HCT116 (cell line): ENCODE data around the gene STX12. TPM values are rescaled to one million over a fixed set of nuclear protein-coding genes. Genes with fewer than 3 reads are reported as not detected.

Experiments used
- ATAC-seq: fragments of 200-7000 bp; cut with Tn5 transposase; 2 replicates; pipeline ENCODE4 v1.9.1; 2020; ENCODE audit warnings: mild to moderate bottlenecking, moderate library complexity
- BruUV-seq: library from RNA; stranded (reverse); fragments of 400-500 nt; replicated peaks from 2 replicates; lab custom pipeline; 2021; lab: Mats Ljungman, UMichigan
- CTCF ChIA-PET: fragments of 300-600 bp; sonication (Branson Sonifier 250); formaldehyde crosslinking; loops from one replicate; lab custom pipeline; 2021; ENCODE audit warnings: antibody characterized with exemption; lab: Charles Lee
- POLR2A ChIA-PET: fragments of 300-600, 350-600 bp; sonication (Branson Sonifier 250); formaldehyde crosslinking; loops from one replicate; lab custom pipeline; 2021; ENCODE audit warnings: antibody characterized with exemption; lab: Charles Lee
- RAD21 ChIA-PET, 2 experiments: fragments of 300-600 bp; sonication (Branson Sonifier 250); formaldehyde crosslinking; loops; one replicate each; lab custom pipeline; 2023; ENCODE audit warnings: low total read pairs in 2 of 2; ENCODE audit not compliant: uncharacterized antibody in 2 of 2, unreplicated experiment in 2 of 2, low non-redundant PET in 1 of 2; lab: Charles Lee
- DNase-seq: peaks from one replicate; pipeline ENCODE4 v3.0.0-alpha.2; 2010; ENCODE audit warnings: low read depth, low spot score
- H2AFZ ChIP-seq: fragments of 200-600 bp; shearing (Covaris generic), sonication (generic); 2 replicates; pipeline ENCODE4 v1.6.1; 2017; ENCODE audit warnings: low read depth, mixed run types, mixed read lengths, antibody characterized with exemption, low read length; ENCODE audit not compliant: poor library complexity, severe bottlenecking
- H3K27ac ChIP-seq: 2 replicates; pipeline ENCODE4 v1.5.1; 2012; ENCODE audit warnings: low read depth, low read length
- H3K27me3 ChIP-seq: fragments of 200-600 bp; sonication (generic); 2 replicates; pipeline ENCODE4 v1.6.1; 2016; ENCODE audit warnings: mixed run types, low read length, mixed read lengths; ENCODE audit not compliant: insufficient read depth
- H3K36me3 ChIP-seq, 2 experiments: fragments of 200-500 bp in 1 of 2; fragments of 200-600 bp in 1 of 2; sonication (Bioruptor generic) in 1 of 2; sonication (generic) in 1 of 2; 2 replicates each; pipeline versions ENCODE4 v1.5.1 to v1.6.1; 2014 to 2016; ENCODE audit warnings: low read length in 2 of 2, inconsistent platforms in 1 of 2, mixed read lengths in 1 of 2, mixed run types in 1 of 2; ENCODE audit not compliant: insufficient read depth in 2 of 2, control insufficient read depth in 1 of 2
- H3K4me1 ChIP-seq, 2 experiments: fragments of 200-600 bp in 1 of 2; sonication (generic) in 1 of 2; 2 replicates each; pipeline versions ENCODE4 v1.5.1 to v1.6.1; 2012 to 2017; ENCODE audit warnings: low read length in 2 of 2, inconsistent platforms in 1 of 2, mild to moderate bottlenecking in 1 of 2, mixed read lengths in 1 of 2, mixed run types in 1 of 2, moderate library complexity in 1 of 2; ENCODE audit not compliant: insufficient read depth in 2 of 2, control insufficient read depth in 1 of 2
- H3K4me2 ChIP-seq: fragments of 200-600 bp; sonication (generic); 2 replicates; pipeline ENCODE4 v1.6.1; 2017; ENCODE audit warnings: mixed run types, low read length, mixed read lengths
- H3K4me3 ChIP-seq, 2 experiments: fragments of 200-600 bp in 1 of 2; sonication (generic) in 1 of 2; replicated peaks in 1 of 2; 2 replicates each; pipeline ENCODE4 v1.5.1; 2011 to 2016; ENCODE audit warnings: low read length in 2 of 2, control low read depth in 1 of 2, low read depth in 1 of 2, mild to moderate bottlenecking in 1 of 2, mixed read lengths in 1 of 2, mixed run types in 1 of 2
- H3K79me2 ChIP-seq: fragments of 200-600 bp; sonication (generic); 2 replicates; pipeline ENCODE4 v1.6.1; 2017; ENCODE audit warnings: mild to moderate bottlenecking, mixed run types, low read length, moderate library complexity, mixed read lengths; ENCODE audit not compliant: insufficient read depth
- H3K9ac ChIP-seq: fragments of 200-600 bp; sonication (generic); 2 replicates; pipeline ENCODE4 v1.6.1; 2016; ENCODE audit warnings: low read length, mixed read lengths
- H3K9me2 ChIP-seq: fragments of 200-600 bp; sonication (generic), shearing (Covaris generic); 2 replicates; pipeline ENCODE4 v1.6.1; 2017; ENCODE audit warnings: mixed run types, mild to moderate bottlenecking, moderate library complexity; ENCODE audit not compliant: insufficient read depth
- H3K9me3 ChIP-seq, 2 experiments: fragments of 200-500 bp in 1 of 2; fragments of 200-600 bp in 1 of 2; sonication (Bioruptor generic) in 1 of 2; sonication (generic) in 1 of 2; 2 replicates each; pipeline ENCODE4 v1.6.1; 2014 to 2017; ENCODE audit warnings: low read length in 2 of 2, mixed read lengths in 2 of 2, inconsistent platforms in 1 of 2, low read depth in 1 of 2, mild to moderate bottlenecking in 1 of 2, mixed run types in 1 of 2, moderate library complexity in 1 of 2; ENCODE audit not compliant: control insufficient read depth in 1 of 2, insufficient read depth in 1 of 2
- H4K20me1 ChIP-seq: fragments of 200-600 bp; sonication (generic), shearing (Covaris generic); 2 replicates; pipeline ENCODE4 v1.6.1; 2017; ENCODE audit warnings: mixed run types, mild to moderate bottlenecking, moderate library complexity; ENCODE audit not compliant: insufficient read depth
- CBX3 ChIP-seq: IDR thresholded peaks from 2 replicates; pipeline ENCODE4 v1.6.1; 2012; ENCODE audit warnings: low read depth
- CEBPB ChIP-seq: IDR thresholded peaks from 2 replicates; pipeline ENCODE4 v1.6.1; 2012; ENCODE audit warnings: low read depth
- CTCF ChIP-seq, 3 experiments: fragments of 200-600 bp in 1 of 3; sonication (generic) in 1 of 3; IDR thresholded peaks in 2 of 3; conservative IDR thresholded peaks in 1 of 3; 2 replicates each; pipeline ENCODE4 v1.5.1; 2012 to 2017; ENCODE audit warnings: low read depth in 2 of 3, low read length in 2 of 3, antibody characterized with exemption in 1 of 3, borderline replicate concordance in 1 of 3, control low read depth in 1 of 3, mild to moderate bottlenecking in 1 of 3, mixed read lengths in 1 of 3, mixed run types in 1 of 3, moderate library complexity in 1 of 3; ENCODE audit not compliant: insufficient read depth in 1 of 3
- EGR1 ChIP-seq: IDR thresholded peaks from 2 replicates; pipeline ENCODE4 v1.6.1; 2012; ENCODE audit warnings: low read depth
- EZH2 ChIP-seq: fragments of 200-600 bp; sonication (generic); IDR thresholded peaks from 2 replicates; pipeline ENCODE4 v1.6.1; 2017; ENCODE audit warnings: antibody characterized with exemption, mixed run types
- EZH2phosphoT487 ChIP-seq: fragments of 200-600 bp; IDR thresholded peaks from 2 replicates; pipeline ENCODE4 v1.6.1; 2018; ENCODE audit warnings: antibody characterized with exemption, borderline replicate concordance
- FOSL1 ChIP-seq: IDR thresholded peaks from 2 replicates; pipeline ENCODE4 v1.6.1; 2012; ENCODE audit warnings: low read depth
- JUND ChIP-seq: IDR thresholded peaks from 2 replicates; pipeline ENCODE4 v1.6.1; 2012
- POLR2A ChIP-seq: IDR thresholded peaks from 2 replicates; pipeline ENCODE4 v1.7.0; 2011; ENCODE audit warnings: borderline replicate concordance; ENCODE audit not compliant: insufficient read depth, insufficient read length; ENCODE audit errors: extremely low read depth
- POLR2AphosphoS5 ChIP-seq: IDR thresholded peaks from 2 replicates; pipeline ENCODE4 v1.6.1; 2011; ENCODE audit warnings: mild to moderate bottlenecking, low read depth, low read length, moderate library complexity
- RAD21 ChIP-seq: IDR thresholded peaks from 2 replicates; pipeline ENCODE4 v1.6.1; 2012; ENCODE audit warnings: low read depth, mild to moderate bottlenecking
- SIN3A ChIP-seq: IDR thresholded peaks from 2 replicates; pipeline ENCODE4 v1.6.1; 2012; ENCODE audit warnings: low read depth
- SP1 ChIP-seq: IDR thresholded peaks from 2 replicates; pipeline ENCODE4 v1.6.1; 2012; ENCODE audit warnings: low read depth
- SRF ChIP-seq: IDR thresholded peaks from 2 replicates; pipeline ENCODE4 v1.6.1; 2012; ENCODE audit warnings: low read depth
- TCF7L2 ChIP-seq: IDR thresholded peaks from 2 replicates; pipeline ENCODE4 v1.7.0; 2011; ENCODE audit warnings: borderline replicate concordance, inconsistent platforms; ENCODE audit not compliant: insufficient read depth, insufficient read length; ENCODE audit errors: extremely low read depth
- YY1 ChIP-seq: IDR thresholded peaks from 2 replicates; pipeline ENCODE4 v1.6.1; 2011; ENCODE audit warnings: low read length, low read depth, moderate library complexity, mild to moderate bottlenecking; ENCODE audit not compliant: insufficient replicate concordance; ENCODE audit errors: extremely low read depth
- ZFX ChIP-seq: fragments of 450-650 bp; IDR thresholded peaks from 2 replicates; pipeline ENCODE4 v1.6.1; 2017
- ZNF274 ChIP-seq: fragments of 200-500 bp; sonication (Bioruptor generic); IDR thresholded peaks from 2 replicates; pipeline ENCODE4 v1.6.1; 2014; ENCODE audit warnings: mild to moderate bottlenecking, low read depth, low read length, inconsistent platforms
- intact Hi-C: fragments of 100-400 bp; cut with micrococcal nuclease; formaldehyde crosslinking; loops from 2 replicates; pipeline ENCODE4 v1.10.0; 2022
- total RNA-seq: library from RNA; stranded (reverse); gene quantifications from one replicate; pipeline ENCODE4 v1.2.1, GENCODE V29; 2021; ENCODE audit not compliant: unreplicated experiment
- TF ChIP-seq, protein P1 (sequence below): IDR thresholded peaks from 2 replicates; pipeline ENCODE4 v1.6.1; 2012
- TF ChIP-seq, protein P2 (sequence below): IDR thresholded peaks from 2 replicates; pipeline ENCODE4 v1.6.1; 2012

Gene STX12
- total RNA-seq, 1 experiment from 2014 or later = 27.6 TPM

DNA sequence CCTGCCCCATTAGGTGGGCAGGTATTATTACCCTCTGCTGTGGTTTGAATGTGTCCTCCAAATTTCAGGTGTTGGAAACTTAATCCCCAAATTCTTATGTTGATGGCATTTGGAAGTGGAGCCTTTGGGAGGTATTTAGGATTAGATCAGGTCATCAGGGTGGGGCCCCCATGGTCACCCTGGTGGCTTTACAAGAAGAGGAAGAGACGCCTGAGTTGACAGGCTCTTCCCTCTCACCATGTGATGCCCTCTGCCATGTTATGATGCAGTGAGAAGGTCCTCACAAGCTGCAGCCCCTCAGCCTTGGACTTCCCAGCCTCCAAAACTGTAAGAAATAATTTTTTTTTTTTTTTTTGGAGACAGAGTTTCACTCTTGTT is 90.5 kb downstream of the STX12 start:
- no peak for DNase-seq
- ATAC-seq = no peak
- no peak for TF ChIP-seq CBX3
- TF ChIP-seq EZH2 = no peak
- no peak for TF ChIP-seq YY1
- TF ChIP-seq SRF = no peak
- no peak for TF ChIP-seq RAD21
- intact Hi-C loops = no loop called here
- no peaks in the 10 kb centered on the region for H3K9me3 ChIP-seq
- H3K9ac ChIP-seq = no peak overlapping the region
- H4K20me1 ChIP-seq = no peaks in the 10 kb centered on the region
- no peak overlapping the region for H2AFZ ChIP-seq
- ChIA-PET POLR2A (interaction anchor here (0.8 kb wide), 1 partner anchor 11 kb away, joined by 3 read pairs; no protein-coding TSS in a partner anchor), CTCF (interaction anchor here (0.7 kb wide), 1 partner anchor 719 kb away, joined by 3 read pairs; no protein-coding TSS in a partner anchor), RAD21 (no interaction called here)
- no TSS peak for BruUV-seq
- H3K4me3 ChIP-seq = no peak overlapping the region
- no peaks in the 10 kb centered on the region for H3K79me2 ChIP-seq
- H3K4me1 ChIP-seq = peaks cover 0 to 9% of the 10 kb centered on the region in 2 experiments; a peak in 2 of 4 replicates
- H3K27me3 ChIP-seq = no peaks in the 10 kb centered on the region
- no peaks in the 10 kb centered on the region for H3K9me2 ChIP-seq
- no peak overlapping the region for H3K27ac ChIP-seq
- H3K36me3 ChIP-seq = no peaks in the 10 kb centered on the region
- H3K4me2 ChIP-seq = peak overlapping the region; percentile 25; the same call in 1 of the 2 replicates

GRCh38 chr1:27864264-27864895 is 91.4 kb downstream of the STX12 start:
- intact Hi-C loops = no loop called here
- H3K4me1 ChIP-seq = peaks cover 0 to 9% of the 10 kb centered on the region in 2 experiments; a peak in 2 of 4 replicates
- H2AFZ ChIP-seq = no peak overlapping the region
- no peak overlapping the region for H3K4me3 ChIP-seq
- no peak for TF ChIP-seq ZNF274
- TF ChIP-seq SP1 = no peak
- TF ChIP-seq POLR2AphosphoS5 = no peak
- TF ChIP-seq, protein P1, sequence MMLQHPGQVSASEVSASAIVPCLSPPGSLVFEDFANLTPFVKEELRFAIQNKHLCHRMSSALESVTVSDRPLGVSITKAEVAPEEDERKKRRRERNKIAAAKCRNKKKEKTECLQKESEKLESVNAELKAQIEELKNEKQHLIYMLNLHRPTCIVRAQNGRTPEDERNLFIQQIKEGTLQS = no peak
- TF ChIP-seq EZH2phosphoT487 = no peak
- TF ChIP-seq POLR2A = no peak
- no peak for TF ChIP-seq ZFX
- no peak for TF ChIP-seq TCF7L2
- TF ChIP-seq CTCF (IDR thresholded peaks at IDR 0.05 in 2 of 3, conservative IDR thresholded peaks at IDR 0.05 in 1 of 3; ENCODE audit: borderline replicate concordance in 1 of 3, insufficient read depth in 1 of 3, low read depth in 2 of 3, low read length in 2 of 3) = no peak
- no peak for TF ChIP-seq SRF
- TF ChIP-seq FOSL1 = no peak
- TF ChIP-seq EZH2 = no peak
- TF ChIP-seq EGR1 = no peak
- no peak for TF ChIP-seq SIN3A
- TF ChIP-seq, protein P2, sequence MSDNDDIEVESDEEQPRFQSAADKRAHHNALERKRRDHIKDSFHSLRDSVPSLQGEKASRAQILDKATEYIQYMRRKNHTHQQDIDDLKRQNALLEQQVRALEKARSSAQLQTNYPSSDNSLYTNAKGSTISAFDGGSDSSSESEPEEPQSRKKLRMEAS = no peak
- no peak for TF ChIP-seq JUND
- no peak for TF ChIP-seq CEBPB
- H3K4me2 ChIP-seq = no peak overlapping the region
- H3K79me2 ChIP-seq = no peaks in the 10 kb centered on the region
- no TSS peak for BruUV-seq
- no peaks in the 10 kb centered on the region for H3K36me3 ChIP-seq
- ChIA-PET CTCF (interaction anchor here (0.7 kb wide), 1 partner anchor 718 kb away, joined by 3 read pairs; no protein-coding TSS in a partner anchor), POLR2A (no interaction called here), RAD21 (no interaction called here)
- no peaks in the 10 kb centered on the region for H4K20me1 ChIP-seq
- DNase-seq (no peak), ATAC-seq (no peak)
- no peaks in the 10 kb centered on the region for H3K9me2 ChIP-seq
- no peak overlapping the region for H3K27ac ChIP-seq
- H3K9me3 ChIP-seq = no peaks in the 10 kb centered on the region
- no peaks in the 10 kb centered on the region for H3K27me3 ChIP-seq
- no peak overlapping the region for H3K9ac ChIP-seq
